MM.1S (cell line): ENCODE results near the gene LDLRAD4.

Source experiments
- CTCF ChIP-seq: fragments of 300-600 bp; sonication (generic); IDR thresholded peaks from 2 replicates; pipeline ENCODE4 v1.5.1; 2016; ENCODE audit warnings: antibody characterized with exemption, low read length, mixed read lengths
- EZH2phosphoT487 ChIP-seq: fragments of 300-600 bp; sonication (generic); IDR thresholded peaks from 2 replicates; pipeline ENCODE4 v1.6.1; 2018; ENCODE audit warnings: antibody characterized with exemption, low read length

GRCh38 chr18:13216092-13216582 lies 2.4 kb upstream of the LDLRAD4 start:
- TF ChIP-seq CTCF (peak; percentile 68), EZH2phosphoT487 (no peak)
